Naive B cell (primary cell): Measurements from ENCODE around the gene WBP11. TPM values are rescaled to one million over a fixed set of nuclear protein-coding genes. Genes with fewer than 3 reads are reported as not detected.

Experiments used
- ATAC-seq, 2 donors: fragments of 150-1000 bp; cut with Tn5 transposase; 2 replicates each; pipeline ENCODE4 v1.10.0; 2021; ENCODE audit warnings: low read depth in 2 of 2, mild to moderate bottlenecking in 2 of 2, moderate library complexity in 2 of 2
- DNase-seq: peaks from one replicate; pipeline ENCODE4 v3.0.0; 2022
- H3K27ac Mint-ChIP-seq, 6 donors: one replicate each; pipeline ENCODE4 v1.8.0; 2020 to 2022; ENCODE audit warnings: mild to moderate bottlenecking in 6 of 6, mixed read lengths in 6 of 6, moderate library complexity in 5 of 6, inconsistent platforms in 2 of 6
- H3K27me3 Mint-ChIP-seq, 3 donors: one replicate each; pipeline ENCODE4 v1.8.0; 2021 to 2022; ENCODE audit warnings: mixed read lengths in 3 of 3, mild to moderate bottlenecking in 1 of 3
- H3K36me3 Mint-ChIP-seq, 2 donors: one replicate each; pipeline ENCODE4 v1.8.0; 2020 to 2022; ENCODE audit warnings: mixed read lengths in 2 of 2, inconsistent platforms in 1 of 2, mild to moderate bottlenecking in 1 of 2
- H3K4me1 Mint-ChIP-seq, 3 donors: one replicate each; pipeline ENCODE4 v1.8.0; 2020 to 2022; ENCODE audit warnings: mixed read lengths in 3 of 3, inconsistent platforms in 1 of 3, mild to moderate bottlenecking in 1 of 3, moderate library complexity in 1 of 3
- H3K4me3 Mint-ChIP-seq, 8 donors: one replicate each; pipeline ENCODE4 v1.8.0; 2020 to 2022; ENCODE audit warnings: mild to moderate bottlenecking in 8 of 8, mixed read lengths in 8 of 8, moderate library complexity in 8 of 8, inconsistent platforms in 2 of 8
- H3K9me3 Mint-ChIP-seq, 7 donors: one replicate each; pipeline ENCODE4 v1.8.0; 2020 to 2022; ENCODE audit warnings: mixed read lengths in 7 of 7, mild to moderate bottlenecking in 5 of 7, inconsistent platforms in 2 of 7, moderate library complexity in 1 of 7
- polyA plus RNA-seq, 6 donors: library from polyadenylated mRNA; unstranded; fragments of 300-500 nt; fragmentation: Illumina TruSeq; gene quantifications; one replicate each; pipeline ENCODE4 v1.2.3, GENCODE V29; 2021; ENCODE audit warnings: low read depth in 6 of 6

WBP11 gene
- polyA plus RNA-seq, 6 donors from 2014 or later: 37.0 to 69.1 (median 59.0) TPM

DNA sequence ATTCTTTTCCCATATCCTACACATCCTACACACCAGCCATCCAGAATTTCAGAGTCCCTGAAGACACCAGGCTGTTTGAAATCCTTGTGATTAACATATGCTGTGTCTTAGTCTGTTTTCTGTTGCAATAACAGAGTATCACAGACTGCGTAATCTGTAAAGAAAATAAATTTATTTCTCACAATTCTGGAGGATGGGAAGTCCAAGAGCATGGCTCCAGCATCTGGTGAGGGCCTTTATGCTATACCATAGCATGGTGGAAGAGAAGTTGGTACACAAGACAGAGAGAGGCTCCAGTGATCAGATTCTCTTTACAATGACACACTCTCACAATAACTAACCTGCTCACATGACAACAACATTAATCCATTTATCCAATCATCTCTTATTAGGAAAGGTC, 36.0 kb upstream of the WBP11 start:
- peaks cover 0 to 5% (median 0%) of the 10 kb centered on the region in 7 donors for H3K9me3 Mint-ChIP-seq
- no peak overlapping the region for H3K4me3 Mint-ChIP-seq
- DNase-seq: no peak
- ATAC-seq: no peak
- H3K27me3 Mint-ChIP-seq: peaks cover 0 to 15% (median 8%) of the 10 kb centered on the region in 3 donors
- H3K36me3 Mint-ChIP-seq: peaks cover 0 to 4% of the 10 kb centered on the region in 2 donors
- H3K27ac Mint-ChIP-seq: no peak overlapping the region
- peaks cover 0 to 7% (median 2%) of the 10 kb centered on the region in 3 donors for H3K4me1 Mint-ChIP-seq

DNA sequence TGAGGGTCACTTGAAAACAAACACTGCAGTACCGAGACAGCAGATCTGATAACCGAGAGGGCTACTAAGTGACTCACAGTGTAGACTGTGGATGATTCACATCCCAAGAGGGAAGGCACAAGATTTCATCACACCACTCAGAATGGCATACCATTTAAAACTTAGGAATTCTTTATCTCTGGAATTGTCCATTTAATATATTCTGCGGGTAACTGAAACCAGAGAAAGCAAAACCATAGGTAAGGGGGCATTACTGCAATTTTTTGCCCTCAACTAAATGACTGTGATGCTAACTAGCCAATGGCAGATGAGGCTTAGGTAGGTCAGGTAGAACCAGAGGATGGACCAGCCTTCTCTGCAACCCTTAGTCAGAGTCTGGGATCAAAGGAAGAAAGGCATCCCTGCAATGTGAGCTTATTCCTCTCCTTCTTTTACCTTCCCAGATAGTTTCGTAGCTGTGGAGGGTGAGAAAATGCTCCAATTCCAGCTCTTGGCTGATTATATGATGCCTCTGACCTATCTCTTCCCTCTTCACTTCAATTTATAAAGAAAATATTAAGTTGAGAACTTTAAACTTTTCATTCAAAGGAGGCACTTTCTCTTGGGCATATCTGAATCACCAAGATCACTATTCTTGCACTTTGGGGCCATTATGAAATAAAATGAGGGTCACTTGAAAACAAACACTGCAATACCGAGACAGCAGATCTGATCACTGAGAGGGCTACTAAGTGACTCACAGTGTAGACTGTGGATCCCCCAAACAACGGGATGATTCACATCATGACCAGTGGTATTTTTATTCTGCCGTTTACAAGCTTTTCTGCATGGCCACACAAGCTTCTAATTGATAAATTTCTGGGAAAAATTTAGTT, 33.3 kb upstream of the WBP11 start:
- no peak for DNase-seq
- Mint-ChIP-seq H3K4me3 (no peak overlapping the region), H3K9me3 (peaks cover 0 to 5% (median 0%) of the 10 kb centered on the region in 7 donors), H3K36me3 (peaks cover 4 to 6% of the 10 kb centered on the region in 2 donors), H3K27ac (no peak overlapping the region), H3K27me3 (peaks cover 10 to 26% (median 17%) of the 10 kb centered on the region in 3 donors), H3K4me1 (peaks cover 0 to 5% (median 2%) of the 10 kb centered on the region in 3 donors)
- no peak for ATAC-seq

- peaks cover 4 to 9% of the 10 kb centered on the region in 2 donors for H3K36me3 Mint-ChIP-seq
- peaks cover 0 to 5% (median 0%) of the 10 kb centered on the region in 7 donors for H3K9me3 Mint-ChIP-seq
- peaks cover 15 to 31% (median 16%) of the 10 kb centered on the region in 3 donors for H3K27me3 Mint-ChIP-seq
- H3K27ac Mint-ChIP-seq: no peak overlapping the region
- DNase-seq: no peak
- no peaks in the 10 kb centered on the region for H3K4me1 Mint-ChIP-seq
- H3K4me3 Mint-ChIP-seq: no peak overlapping the region
- ATAC-seq: no peak
Measured at GRCh38 chr12:14834509-14834908, 31.2 kb upstream of the WBP11 start.

DNA sequence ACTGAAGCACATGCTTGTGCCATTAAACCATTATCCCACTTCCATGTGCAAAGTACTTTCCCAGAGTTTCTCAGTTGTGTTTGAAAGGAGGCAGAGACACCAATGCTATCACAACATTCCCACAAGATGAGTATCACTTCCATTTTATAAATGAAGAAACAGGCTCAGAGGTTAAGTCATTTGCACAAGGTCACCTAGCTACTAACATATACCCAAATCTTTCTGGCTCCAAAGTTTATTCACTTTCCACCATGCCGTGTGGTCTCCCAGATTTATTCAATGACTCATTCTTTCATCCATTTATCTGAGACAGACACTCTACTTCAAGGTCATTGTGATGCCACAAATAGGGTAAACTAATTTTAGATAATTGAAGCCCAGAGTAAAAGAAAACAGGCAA, 30.7 kb upstream of the WBP11 start:
- Mint-ChIP-seq H3K9me3 (peaks cover 0 to 4% (median 0%) of the 10 kb centered on the region in 7 donors), H3K36me3 (peaks cover under 1 to 9% of the 10 kb centered on the region in 2 donors), H3K4me1 (no peaks in the 10 kb centered on the region), H3K27ac (no peak overlapping the region), H3K27me3 (peaks cover 11 to 31% (median 15%) of the 10 kb centered on the region in 3 donors), H3K4me3 (no peak overlapping the region)
- DNase-seq (no peak), ATAC-seq (no peak)

DNA sequence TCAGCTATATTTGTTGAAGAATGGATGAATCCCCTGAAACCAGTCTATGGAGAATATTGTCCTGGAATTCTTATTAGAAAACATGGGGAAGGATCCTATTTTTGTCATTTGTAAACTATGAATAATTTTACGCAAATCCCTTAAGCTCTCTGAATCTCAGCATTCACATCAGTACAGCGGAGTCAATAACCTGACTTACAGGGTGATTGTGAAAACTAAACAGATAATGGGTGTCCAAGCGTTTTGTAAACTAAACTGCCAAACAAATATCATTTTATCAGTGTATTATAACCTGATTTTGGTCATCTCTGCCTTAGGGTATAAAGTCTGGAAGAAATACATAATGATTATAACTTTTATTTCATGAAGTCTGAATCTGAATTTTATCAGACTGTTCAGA, 30.1 kb upstream of the WBP11 start:
- H3K27ac Mint-ChIP-seq: no peak overlapping the region
- no peaks in the 10 kb centered on the region for H3K4me1 Mint-ChIP-seq
- H3K4me3 Mint-ChIP-seq: no peak overlapping the region
- H3K27me3 Mint-ChIP-seq: peaks cover 10 to 29% (median 15%) of the 10 kb centered on the region in 3 donors
- no peak for ATAC-seq
- H3K36me3 Mint-ChIP-seq: peaks cover 0 to 9% of the 10 kb centered on the region in 2 donors
- no peak for DNase-seq
- H3K9me3 Mint-ChIP-seq: peaks cover 0 to 4% (median 0%) of the 10 kb centered on the region in 7 donors

DNA sequence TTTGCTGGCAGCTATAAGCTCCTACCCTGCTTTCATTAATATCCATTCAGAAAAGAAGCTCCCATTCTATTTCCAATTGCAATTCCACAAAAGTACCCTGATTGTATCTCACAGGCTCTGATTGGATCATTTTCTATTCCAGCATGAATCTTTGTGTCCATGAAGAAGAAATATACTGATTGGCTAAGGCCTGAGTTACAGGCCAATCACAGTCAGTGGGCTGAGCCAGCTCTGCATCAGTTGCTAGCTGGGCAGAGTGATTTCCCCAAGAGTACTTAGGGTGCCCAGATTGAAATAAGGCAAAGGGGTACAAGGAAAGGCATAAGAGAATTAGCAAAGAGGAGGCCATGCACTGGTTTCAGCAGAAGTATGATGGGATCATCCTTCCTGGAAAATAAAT, 25.6 kb upstream of the WBP11 start:
- ATAC-seq: peak; percentile 79 to 88
- H3K27me3 Mint-ChIP-seq: peaks cover 10 to 17% (median 13%) of the 10 kb centered on the region in 3 donors
- no peaks in the 10 kb centered on the region for H3K4me1 Mint-ChIP-seq
- H3K36me3 Mint-ChIP-seq: peaks cover 0 to 9% of the 10 kb centered on the region in 2 donors
- DNase-seq: no peak
- H3K27ac Mint-ChIP-seq: peak overlapping the region in 2 of 6 donors; percentile 24 to 30
- H3K4me3 Mint-ChIP-seq: no peak overlapping the region
- H3K9me3 Mint-ChIP-seq: peaks cover 0 to 4% (median 0%) of the 10 kb centered on the region in 7 donors

GRCh38 chr12:14827043-14827442, 23.8 kb upstream of the WBP11 start:
- Mint-ChIP-seq H3K9me3 (peaks cover 0 to 3% (median 0%) of the 10 kb centered on the region in 7 donors), H3K27me3 (peaks cover 6 to 10% (median 9%) of the 10 kb centered on the region in 3 donors), H3K4me1 (no peaks in the 10 kb centered on the region), H3K4me3 (no peak overlapping the region), H3K36me3 (peaks cover 0 to 7% of the 10 kb centered on the region in 2 donors), H3K27ac (no peak overlapping the region)
- DNase-seq (no peak), ATAC-seq (no peak)

DNA sequence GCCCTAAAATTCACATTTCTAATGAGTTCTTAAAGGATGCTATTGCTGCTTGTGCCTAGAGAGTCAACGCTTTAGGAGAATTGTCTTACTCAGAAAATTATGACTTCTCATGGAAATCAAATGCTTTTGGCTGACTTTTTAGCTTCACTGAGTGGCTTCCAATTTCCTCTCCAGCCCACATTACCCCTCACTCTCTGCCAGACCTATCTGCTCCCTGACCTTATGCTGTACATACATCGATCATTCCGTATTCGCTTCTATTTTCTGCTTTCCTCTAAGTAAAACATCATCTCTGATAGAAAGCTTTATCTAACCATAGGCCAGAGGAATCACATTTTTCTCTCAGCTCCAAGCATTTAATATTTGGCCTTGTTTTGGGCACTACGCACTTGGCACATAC, 23.2 kb upstream of the WBP11 start:
- Mint-ChIP-seq H3K4me3 (no peak overlapping the region), H3K36me3 (peaks cover 1% of the 10 kb centered on the region in 2 donors), H3K4me1 (no peaks in the 10 kb centered on the region), H3K27ac (no peak overlapping the region), H3K9me3 (no peaks in the 10 kb centered on the region), H3K27me3 (peaks cover under 1 to 4% (median 4%) of the 10 kb centered on the region in 3 donors)
- no peak for DNase-seq
- ATAC-seq: no peak

GRCh38 chr12:14825256-14825655, 22.0 kb upstream of the WBP11 start:
- H3K27me3 Mint-ChIP-seq: no peaks in the 10 kb centered on the region
- ATAC-seq: no peak
- H3K36me3 Mint-ChIP-seq: peaks cover 0 to 4% of the 10 kb centered on the region in 2 donors

DNA sequence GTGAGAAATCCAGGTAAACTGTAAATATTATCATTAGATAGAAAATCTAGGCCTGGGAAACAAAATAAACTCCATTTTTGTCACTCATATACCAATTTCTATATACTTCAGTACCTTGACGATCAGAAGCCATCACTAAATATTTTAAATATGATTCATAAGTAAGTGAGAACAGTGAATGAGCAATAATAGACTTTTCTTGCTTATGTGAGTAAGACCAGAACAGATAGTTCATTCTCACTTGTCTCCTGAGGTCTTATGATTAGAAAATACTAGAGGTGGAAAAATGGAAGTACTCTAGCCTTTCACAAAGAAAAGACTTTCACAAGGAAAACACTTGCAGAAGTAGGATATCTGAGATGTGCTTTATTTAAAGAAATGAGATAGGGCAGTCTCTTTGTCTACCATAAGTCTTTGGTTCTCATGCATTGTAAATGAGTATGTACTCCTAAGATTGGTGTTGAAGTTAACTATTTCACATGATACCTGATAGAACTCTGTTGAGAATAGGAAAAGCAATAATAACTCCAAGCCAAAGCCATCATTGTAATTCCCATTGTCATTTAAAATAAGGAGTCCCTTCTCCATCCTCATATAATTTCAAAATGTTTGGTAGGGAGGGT, 20.8 kb upstream of the WBP11 start:
- H3K27me3 Mint-ChIP-seq: no peaks in the 10 kb centered on the region
- DNase-seq: no peak
- no peak overlapping the region for H3K4me3 Mint-ChIP-seq
- H3K9me3 Mint-ChIP-seq: no peaks in the 10 kb centered on the region
- no peaks in the 10 kb centered on the region for H3K4me1 Mint-ChIP-seq
- H3K36me3 Mint-ChIP-seq: peaks cover 0 to 4% of the 10 kb centered on the region in 2 donors
- ATAC-seq: no peak
- no peak overlapping the region for H3K27ac Mint-ChIP-seq

More at GRCh38 chr12:14825256-14825655, 22.0 kb upstream of the WBP11 start:
- no peaks in the 10 kb centered on the region for H3K9me3 Mint-ChIP-seq
- DNase-seq: no peak
- no peak overlapping the region for H3K27ac Mint-ChIP-seq
- H3K4me3 Mint-ChIP-seq: no peak overlapping the region
- H3K4me1 Mint-ChIP-seq: no peaks in the 10 kb centered on the region

- H3K4me1 Mint-ChIP-seq: peaks cover 4 to 14% (median 8%) of the 10 kb centered on the region in 3 donors
- peaks cover 8 to 9% of the 10 kb centered on the region in 2 donors for H3K36me3 Mint-ChIP-seq
- H3K9me3 Mint-ChIP-seq: peaks cover 2 to 9% (median 3%) of the 10 kb centered on the region in 7 donors
- no peak for DNase-seq
- H3K27me3 Mint-ChIP-seq: peaks cover 0 to 6% (median 0%) of the 10 kb centered on the region in 3 donors
- no peak within 1 kb of the TSS for H3K4me3 Mint-ChIP-seq
- peak within 1 kb of the TSS in 3 of 6 donors; percentile 8 to 60 (median 10) for H3K27ac Mint-ChIP-seq
- no peak for ATAC-seq
Measured at GRCh38 chr12:14814014-14814413, 10.7 kb upstream of the WBP11 start, which contains the start of gene SMCO3. TSS of gene SMCO3 (minus strand) at chr12:14814182. CDS start at chr12:14806680, 7,502 bp downstream.

- H3K27me3 Mint-ChIP-seq: no peaks in the 10 kb centered on the region
- no peaks in the 10 kb centered on the region for H3K9me3 Mint-ChIP-seq
- DNase-seq: no peak
- no peak for ATAC-seq
- H3K4me3 Mint-ChIP-seq: peak overlapping the region in 3 of 8 donors; percentile 21 to 80 (median 41)
- peak overlapping the region in 4 of 6 donors; percentile 47 to 76 (median 51) for H3K27ac Mint-ChIP-seq
- no peaks in the 10 kb centered on the region for H3K36me3 Mint-ChIP-seq
- H3K4me1 Mint-ChIP-seq: peaks cover 4 to 14% (median 8%) of the 10 kb centered on the region in 3 donors
Measured at GRCh38 chr12:14811486-14811885, 8.2 kb upstream of the WBP11 start.

DNA sequence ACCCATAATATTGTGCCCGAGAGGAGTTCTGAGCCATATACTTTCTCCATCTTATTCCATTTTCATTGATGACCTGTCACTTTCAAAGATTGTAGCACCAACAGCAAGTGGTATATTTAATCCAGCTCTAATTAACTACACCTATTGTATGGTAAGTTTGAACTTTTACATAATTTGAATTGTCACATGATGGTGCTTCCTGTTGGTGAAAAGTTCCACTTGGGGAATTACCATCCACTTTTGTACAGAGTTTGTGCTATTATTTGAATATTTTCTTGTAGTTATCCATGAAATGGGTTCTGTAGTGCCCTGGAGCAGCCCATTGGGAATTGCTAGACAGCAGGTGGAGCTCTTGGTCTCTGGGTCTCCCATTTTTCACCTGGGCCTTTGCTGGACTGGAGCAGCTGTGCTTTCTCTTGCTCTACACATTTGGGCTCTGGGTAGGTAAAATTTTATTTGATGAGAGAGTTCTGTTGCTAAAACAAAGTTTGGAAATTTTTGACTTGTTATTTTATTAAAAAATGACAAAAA, 7.7 kb upstream of the WBP11 start:
- ATAC-seq: peak; percentile 77 to 79
- H3K27ac Mint-ChIP-seq: peak overlapping the region in 5 of 6 donors; percentile 47 to 76 (median 51)
- H3K9me3 Mint-ChIP-seq: no peaks in the 10 kb centered on the region
- no peaks in the 10 kb centered on the region for H3K27me3 Mint-ChIP-seq
- H3K36me3 Mint-ChIP-seq: no peaks in the 10 kb centered on the region
- peak overlapping the region in 6 of 8 donors; percentile 21 to 80 (median 48) for H3K4me3 Mint-ChIP-seq
- peaks cover 4 to 14% (median 8%) of the 10 kb centered on the region in 3 donors for H3K4me1 Mint-ChIP-seq
- DNase-seq: no peak
